A549 treated with Mapracorat at 1 μM for 4 hours (cell line): ENCODE measurements around the gene PIMREG. TPM values are rescaled to one million over a fixed set of nuclear protein-coding genes. Genes with fewer than 3 reads are reported as not detected.

Source experiments
- total RNA-seq: library from RNA; stranded (reverse); fragments of 200-300 nt; extraction: Qiagen RNA extraction; gene quantifications from 5 replicates; pipeline ENCODE4 v1.2.3, GENCODE V29; 2022

PIMREG gene, protein sequence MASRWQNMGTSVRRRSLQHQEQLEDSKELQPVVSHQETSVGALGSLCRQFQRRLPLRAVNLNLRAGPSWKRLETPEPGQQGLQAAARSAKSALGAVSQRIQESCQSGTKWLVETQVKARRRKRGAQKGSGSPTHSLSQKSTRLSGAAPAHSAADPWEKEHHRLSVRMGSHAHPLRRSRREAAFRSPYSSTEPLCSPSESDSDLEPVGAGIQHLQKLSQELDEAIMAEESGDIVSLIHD
- 42.0 to 50.8 TPM (median 48.6 TPM) in 5 replicates for total RNA-seq

DNA sequence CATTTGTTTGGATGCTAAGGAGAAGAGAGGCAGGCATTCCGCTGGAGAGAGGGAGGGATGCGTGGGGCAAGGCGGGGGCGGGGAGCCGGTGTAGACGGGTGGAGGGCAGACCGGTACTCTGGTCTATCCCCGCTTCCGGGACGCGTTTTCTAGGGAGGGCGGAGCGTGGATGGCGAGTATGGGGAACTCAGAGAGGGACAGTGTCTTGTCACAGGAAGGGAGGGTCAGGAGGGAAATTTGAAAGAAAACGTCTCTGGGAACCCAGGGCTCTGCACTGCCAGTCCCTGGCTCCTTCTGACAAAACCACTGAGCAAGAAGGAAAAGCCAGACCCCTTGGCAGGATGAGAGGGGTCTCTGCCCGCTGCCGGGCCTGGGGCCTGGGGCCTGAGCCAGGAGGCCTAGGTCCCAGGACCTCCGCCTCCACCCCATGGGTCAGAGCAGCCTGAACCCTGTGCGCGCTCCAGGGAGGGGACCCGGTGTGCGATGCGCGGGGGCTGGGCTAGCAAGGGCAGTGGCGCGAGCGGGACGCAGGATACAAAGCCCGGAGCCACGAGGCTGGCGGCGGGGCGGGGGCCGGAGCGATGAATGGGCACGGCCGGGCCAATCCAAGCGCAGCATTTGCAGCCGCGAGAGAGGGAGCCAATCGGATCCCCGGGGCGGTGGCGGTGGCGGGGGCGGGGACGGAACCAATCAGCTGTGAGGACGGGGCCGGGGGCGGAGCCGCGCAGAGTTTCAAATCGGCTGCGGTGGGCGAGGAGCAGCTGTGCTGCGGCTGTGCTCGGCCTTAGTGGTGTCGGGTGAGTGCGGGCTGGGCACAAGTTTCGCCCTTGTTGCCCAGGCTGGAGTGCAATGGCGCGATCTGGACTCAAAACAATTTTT is at the start of gene PIMREG:
TSS of gene PIMREG (plus strand) at position 764 of the 879 bp plus-strand sequence. CDS start 656 bp downstream, outside the sequence.

DNA sequence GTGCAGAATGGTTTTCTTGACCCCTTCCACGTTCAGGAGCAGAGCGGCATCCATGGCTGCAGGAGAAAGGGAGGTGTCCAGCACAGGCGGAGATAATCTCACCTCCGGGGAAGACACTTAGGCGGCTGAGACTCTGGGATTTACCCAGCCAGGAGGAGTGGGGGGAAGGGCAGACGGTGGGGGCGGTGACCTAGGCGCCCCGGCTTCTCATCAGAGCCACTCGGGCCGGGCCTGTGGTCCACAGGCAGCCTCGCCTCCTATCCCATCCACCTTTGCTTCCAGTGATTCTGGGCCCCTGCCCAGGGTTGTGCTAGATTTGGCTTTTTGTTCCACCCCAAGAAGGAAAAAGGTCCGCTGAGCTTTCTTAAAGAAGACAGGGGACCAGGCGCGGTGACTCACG is 9.2 kb upstream of the PIMREG start, which contains the start of gene AIPL1:
TSS of gene AIPL1 (minus strand) at position 71 of the 400 bp plus-strand sequence. CDS start at position 54, 17 bp downstream.

Other genes with a start within 250 kb of the PIMREG start
- gene AIPL1, start 9.3 kb upstream of the PIMREG start, total RNA-seq: not detected in 5 replicates
- gene PITPNM3, start 112.1 kb downstream of the PIMREG start, total RNA-seq: 1.7 to 2.8 TPM (median 2.2 TPM) in 5 replicates
- gene KIAA0753, start 196.3 kb downstream of the PIMREG start, total RNA-seq: 17.5 to 20.8 TPM (median 19.1 TPM) in 5 replicates
- 404 to 457 TPM (median 423 TPM) in 5 replicates for gene TXNDC17, start 196.6 kb downstream of the PIMREG start, total RNA-seq
- gene MED31, start 207.2 kb downstream of the PIMREG start, total RNA-seq: 22.7 to 35.1 TPM (median 31.9 TPM) in 5 replicates
- gene C17orf100, start 207.3 kb downstream of the PIMREG start, total RNA-seq: 1.7 to 3.5 TPM (median 2.6 TPM) in 5 replicates